Stimulated activated CD8-positive, alpha-beta memory T cell treated with anti-CD3 and anti-CD28 coated beads, Interleukin-2, amount 100 ng/mL, for 1 hour (primary cell): ENCODE results near the gene MRPS34.

ENCODE experiments used
- DNase-seq, 2 donors: peaks; one replicate each; pipeline ENCODE4 v3.0.0-alpha.2; 2020; ENCODE audit warnings: low read depth in 2 of 2

The MRPS34 gene

DNA sequence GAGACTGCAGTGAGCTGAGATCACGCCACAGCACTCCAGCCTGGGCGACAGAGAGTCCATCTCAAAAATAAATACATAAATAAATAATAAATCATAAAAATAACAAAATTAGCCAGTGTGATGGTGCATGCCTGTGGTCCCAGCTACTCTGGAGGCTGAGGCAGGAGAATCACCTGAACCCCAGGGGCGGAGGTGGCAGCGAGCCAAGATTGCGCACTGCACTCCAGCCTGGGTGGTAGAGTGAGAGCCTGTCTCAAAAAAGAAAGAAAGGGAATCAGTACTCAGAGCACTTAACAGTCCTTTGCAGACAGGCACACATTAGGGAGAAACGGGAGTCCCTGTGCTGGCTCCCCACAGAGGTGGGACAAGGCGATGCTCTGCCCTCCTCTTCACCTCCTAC lies 41.9 kb downstream of the MRPS34 start:
- DNase-seq, result no peak

DNA sequence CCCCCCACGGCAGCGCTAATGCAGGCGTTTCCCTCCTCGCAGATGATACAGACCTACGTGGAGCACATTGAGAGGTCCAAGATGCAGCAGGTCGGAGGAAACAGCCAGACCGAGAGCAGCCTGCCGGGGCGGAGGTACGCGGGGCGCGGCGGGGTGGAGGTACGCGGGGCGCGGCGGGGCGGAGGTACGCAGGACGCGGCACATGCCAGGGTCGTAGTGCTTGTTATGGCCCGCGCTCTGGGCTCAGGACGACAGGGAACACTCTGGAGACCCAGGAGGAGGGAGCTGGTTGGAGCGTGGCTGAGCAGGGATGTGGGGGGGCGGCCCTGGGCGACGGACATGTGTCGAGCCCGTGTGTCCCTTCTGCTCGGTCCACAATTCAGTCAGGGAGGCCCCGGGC lies 43.5 kb downstream of the MRPS34 start:
- no peak for DNase-seq

DNA sequence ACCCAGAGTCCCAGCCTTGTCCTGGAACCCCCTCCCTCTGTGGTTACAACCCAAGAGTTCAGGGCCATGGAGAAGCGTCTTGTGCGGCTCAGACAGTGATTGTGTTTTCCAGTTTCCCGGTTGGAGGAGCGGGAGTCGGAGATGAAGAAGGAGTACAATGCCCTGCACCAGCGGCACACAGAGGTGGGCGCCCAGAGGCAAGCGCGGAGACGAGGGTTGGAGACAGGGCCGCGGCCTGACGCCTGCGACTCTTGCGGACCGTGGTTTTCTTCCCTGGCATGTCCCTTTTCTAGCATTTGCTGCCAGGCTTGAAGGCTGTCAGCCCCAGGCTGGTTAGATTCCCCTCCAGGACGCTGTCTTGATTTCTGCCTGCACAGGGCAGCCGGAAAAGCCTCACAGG lies 43.9 kb downstream of the MRPS34 start:
- no peak for DNase-seq

DNA sequence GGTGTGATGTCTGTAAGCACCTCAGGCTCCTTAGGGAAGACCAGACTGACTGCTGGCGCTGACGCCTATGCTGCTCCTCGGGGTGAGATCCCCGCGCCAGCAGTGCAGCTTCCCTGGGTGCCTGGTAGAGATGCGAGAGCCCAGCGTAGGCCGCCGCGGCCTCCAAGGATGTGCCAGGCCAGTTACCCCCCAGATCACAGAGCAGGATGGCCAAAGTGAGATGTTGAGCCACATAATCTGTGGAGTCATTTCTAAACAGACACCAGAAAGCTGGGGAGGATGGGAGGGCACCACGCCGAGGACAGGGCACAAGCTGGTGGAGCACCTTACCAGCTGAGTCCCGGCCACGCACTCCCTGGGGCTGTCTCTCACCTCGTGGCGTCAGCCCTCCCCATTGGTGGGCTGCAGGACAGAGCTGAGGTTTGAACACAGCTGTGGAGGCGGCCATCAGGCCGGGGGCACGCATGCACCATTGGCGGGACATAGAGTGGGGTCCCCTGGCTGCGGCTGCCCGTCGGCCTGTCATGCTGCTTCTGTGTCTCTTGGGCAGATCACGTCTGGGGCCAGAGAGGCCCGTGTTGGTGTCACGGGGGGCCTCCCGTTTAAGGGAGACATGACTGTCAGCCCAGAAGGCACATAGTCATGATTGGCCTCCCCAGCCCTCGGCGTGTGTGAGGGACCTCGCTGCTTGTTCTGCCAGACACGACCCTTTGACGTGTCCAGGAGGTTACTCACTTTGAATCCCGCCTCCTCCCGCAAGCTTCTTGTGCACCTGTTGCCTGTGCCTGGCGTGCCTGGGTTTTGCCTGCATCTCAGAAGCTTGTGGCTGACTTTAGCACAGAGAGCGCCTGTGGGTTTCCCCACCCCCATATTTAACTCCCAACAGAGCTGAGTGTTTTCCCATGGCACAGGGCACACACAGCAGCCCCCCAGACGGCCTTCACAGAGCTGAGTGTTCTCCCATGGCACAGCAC lies 45.0 kb downstream of the MRPS34 start:
- no peak for DNase-seq

DNA sequence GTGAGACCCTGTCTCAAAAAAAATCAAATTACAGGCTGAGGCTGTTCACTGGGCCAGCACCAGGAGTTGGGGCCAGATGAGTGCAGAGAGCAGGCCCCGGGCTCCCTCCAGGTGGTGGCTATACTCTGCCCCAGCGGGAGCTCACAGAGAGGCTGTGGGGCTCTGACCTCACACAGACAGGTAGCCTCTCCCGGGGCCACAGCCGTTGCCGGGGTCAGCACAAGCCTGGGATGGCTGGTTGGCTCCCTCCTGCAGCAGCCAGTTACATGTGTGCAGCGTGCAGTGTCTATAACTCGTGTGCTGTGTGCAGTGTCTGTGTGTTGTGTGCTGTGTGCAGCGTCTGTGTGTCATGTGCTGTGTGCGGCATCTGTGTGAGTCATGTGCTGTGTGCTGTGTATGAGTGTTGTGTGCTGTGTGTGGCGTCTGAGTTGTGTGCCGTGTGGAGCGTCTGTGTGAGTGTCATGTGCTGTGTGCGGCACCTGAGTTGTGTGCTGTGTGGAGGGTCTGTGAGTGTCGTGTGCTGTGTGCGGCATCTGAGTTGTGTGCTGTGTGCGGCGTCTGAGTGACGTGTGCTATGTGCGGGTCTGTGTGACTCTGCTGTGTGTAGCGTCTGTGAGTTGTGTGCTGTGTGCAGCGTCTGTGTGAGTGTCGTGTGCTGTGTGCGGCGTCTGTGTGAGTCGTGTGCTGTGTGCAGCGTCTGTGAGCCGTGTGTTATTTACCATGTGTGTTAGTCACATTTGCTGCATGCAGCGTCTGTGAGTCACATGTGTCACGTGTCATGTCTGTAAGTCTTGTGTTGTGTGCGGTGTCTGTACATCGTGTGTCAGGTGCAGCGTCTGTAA lies 46.1 kb downstream of the MRPS34 start:
- no peak for DNase-seq

DNA sequence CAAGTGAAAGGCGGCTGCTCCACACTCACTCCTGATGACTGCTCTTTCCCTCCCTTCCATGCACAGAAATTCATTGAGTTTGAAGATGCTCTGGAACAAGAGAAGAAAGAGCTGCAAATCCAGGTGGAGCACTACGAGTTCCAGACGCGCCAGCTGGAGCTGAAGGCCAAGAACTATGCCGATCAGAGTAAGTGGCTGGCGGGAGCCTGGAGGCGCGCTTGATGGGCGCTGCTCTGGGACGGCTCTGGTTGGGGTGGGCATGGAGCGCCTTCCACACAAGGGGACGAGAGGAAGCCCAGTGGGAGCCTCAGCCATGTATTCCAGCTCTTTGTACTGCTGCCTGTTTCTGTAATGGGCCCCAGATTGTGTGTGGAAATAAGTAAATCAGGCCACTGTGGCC lies 48.4 kb downstream of the MRPS34 start:
- no peak for DNase-seq

DNA sequence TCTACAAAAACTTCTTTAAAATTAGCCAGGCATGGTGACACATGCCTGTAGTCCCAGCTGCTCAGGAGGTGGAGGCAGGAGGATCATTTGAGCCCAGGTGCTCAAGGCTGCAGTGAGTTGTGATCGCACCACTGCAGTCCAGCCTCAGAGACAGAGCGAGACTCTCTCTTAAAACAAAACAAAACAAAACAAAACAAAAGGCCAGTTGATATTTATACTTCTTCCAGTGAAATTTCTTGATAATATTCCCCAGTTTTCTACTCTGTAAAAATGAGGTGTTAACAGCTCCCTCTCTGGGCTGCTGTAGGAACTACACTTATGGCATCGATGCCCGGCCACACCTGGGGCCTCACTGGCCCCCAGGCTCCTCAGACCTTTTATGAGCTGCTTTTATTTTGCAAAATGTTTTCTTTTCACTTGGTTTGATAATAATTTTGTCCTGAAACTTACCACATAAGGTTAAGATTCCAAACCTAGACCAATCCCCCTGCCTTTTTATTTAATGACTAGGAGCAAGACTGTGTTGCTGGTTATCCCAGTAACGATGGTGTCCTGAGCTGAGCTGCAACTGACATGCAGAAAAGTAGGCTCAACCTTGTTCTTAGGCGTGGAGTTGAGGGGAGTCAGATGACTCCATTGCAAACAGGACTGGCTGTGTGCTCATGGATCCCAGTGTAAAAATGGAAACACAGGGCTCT lies 49.3 kb downstream of the MRPS34 start:
- no peak for DNase-seq
